ENCODE measurements around the gene TRIM65. TPM values are rescaled to one million over a fixed set of nuclear protein-coding genes. Genes with fewer than 3 reads are reported as not detected.

TRIM65 gene
- polyA plus RNA-seq, 3 donors, result 11.1 to 15.3 (median 11.7) TPM

- no peak overlapping the region for H3K27ac ChIP-seq (ENCODE audit: low read depth, low read length)
- 72 to 85% (median 83%) methylated on average over 25 of the region's 25 CpGs for WGBS, 3 donors
These were observed 48.9 kb downstream of the TRIM65 start for GRCh38 chr17:75847614-75848522.

GRCh38 chr17:75846692-75847613 lies 49.8 kb downstream of the TRIM65 start:
- 48 to 88% (median 83%) methylated on average over 34 of the region's 34 CpGs for WGBS, 3 donors
- H3K27ac ChIP-seq (ENCODE audit: low read depth, low read length), result no peak overlapping the region

- 59 to 73% (median 65%) methylated on average over 22 of the region's 22 CpGs for WGBS, 3 donors
- H3K27ac ChIP-seq (ENCODE audit: low read depth, low read length), result peak overlapping the region; percentile 21
These were observed 50.6 kb downstream of the TRIM65 start for GRCh38 chr17:75845933-75846691.

- peak overlapping the region; percentile 59 for H3K27ac ChIP-seq (ENCODE audit: low read depth, low read length)
- WGBS, 3 donors, result 23 to 27% (median 24%) methylated on average over 19 to 21 of the region's 21 CpGs
These were observed 51.6 kb downstream of the TRIM65 start for GRCh38 chr17:75845058-75845711.

GRCh38 chr17:75844530-75845057 lies 52.2 kb downstream of the TRIM65 start:
- WGBS, 3 donors, result 22 to 34% (median 28%) methylated on average over 11 to 14 of the region's 14 CpGs
- peak overlapping the region; percentile 59 for H3K27ac ChIP-seq (ENCODE audit: low read depth, low read length)

- H3K27ac ChIP-seq (ENCODE audit: low read depth, low read length), result peak within 1 kb of the TSS; percentile 59
- WGBS, 3 donors, result 48 to 63% (median 50%) methylated on average over 29 to 35 of the region's 35 CpGs
These were observed 52.9 kb downstream of the TRIM65 start, which contains the start of gene UNC13D for GRCh38 chr17:75843577-75844529. TSS of gene UNC13D (minus strand) at chr17:75844404. CDS start at chr17:75844337, 67 bp downstream.

GRCh38 chr17:75842963-75843576 lies 53.7 kb downstream of the TRIM65 start:
- 64 to 86% (median 73%) methylated on average over 22 of the region's 22 CpGs for WGBS, 3 donors
- H3K27ac ChIP-seq (ENCODE audit: low read depth, low read length), result no peak overlapping the region

GRCh38 chr17:75842411-75842810 lies 54.3 kb downstream of the TRIM65 start:
- 87 to 90% (median 90%) methylated on average over 17 to 18 of the region's 18 CpGs for WGBS, 3 donors
- no peak overlapping the region for H3K27ac ChIP-seq (ENCODE audit: low read depth, low read length)

GRCh38 chr17:75840799-75841164 lies 56.0 kb downstream of the TRIM65 start:
- no peak overlapping the region for H3K27ac ChIP-seq (ENCODE audit: low read depth, low read length)
- WGBS, 3 donors, result 71 to 89% (median 72%) methylated on average over 6 to 7 of the region's 7 CpGs

- WGBS, 3 donors, result 92 to 96% (median 94%) methylated on average over 33 to 36 of the region's 36 CpGs
- no peak overlapping the region for H3K27ac ChIP-seq (ENCODE audit: low read depth, low read length)
These were observed 56.6 kb downstream of the TRIM65 start for GRCh38 chr17:75839942-75840798.

Other genes with a start within 250 kb of the TRIM65 start
- 10 to 100 TPM; 11.1 to 18.6 (median 17.5) TPM for gene RECQL5, start 229.8 kb downstream of the TRIM65 start, polyA plus RNA-seq
- gene SAP30BP, start 229.6 kb downstream of the TRIM65 start, polyA plus RNA-seq, result 10 to 100 TPM; 41.9 to 83.0 (median 77.7) TPM
- 10 to 100 TPM in 2 of 3 donors, 1 to 10 TPM in 1; 8.0 to 18.9 (median 13.7) TPM for gene ITGB4, start 175.5 kb downstream of the TRIM65 start, polyA plus RNA-seq
- 10 to 100 TPM; 28.9 to 32.0 (median 29.0) TPM for gene GALK1, start 131.8 kb downstream of the TRIM65 start, polyA plus RNA-seq
- gene UNK, start 112.1 kb downstream of the TRIM65 start, polyA plus RNA-seq, result 10 to 100 TPM in 2 of 3 donors, 1 to 10 TPM in 1; 9.7 to 15.0 (median 13.9) TPM
- gene UNC13D, start 52.5 kb downstream of the TRIM65 start, polyA plus RNA-seq, result 10 to 100 TPM in 2 of 3 donors, 1 to 10 TPM in 1; 6.3 to 13.5 (median 10.1) TPM
- gene WBP2, start 41.6 kb downstream of the TRIM65 start, polyA plus RNA-seq, result 100 to 1,000 TPM in 2 of 3 donors, 10 to 100 TPM in 1; 85.0 to 162 (median 107) TPM
- 10 to 100 TPM; 12.7 to 32.6 (median 28.6) TPM for gene TRIM47, start 18.4 kb downstream of the TRIM65 start, polyA plus RNA-seq
- gene MRPL38, start 7.9 kb upstream of the TRIM65 start, polyA plus RNA-seq, result 10 to 100 TPM; 43.1 to 74.8 (median 48.1) TPM
- 1 to 10 TPM; 2.5 to 5.5 (median 3.8) TPM for gene FBF1, start 44.1 kb upstream of the TRIM65 start, polyA plus RNA-seq
- gene ACOX1, start 82.2 kb upstream of the TRIM65 start, polyA plus RNA-seq, result 10 to 100 TPM; 17.7 to 61.9 (median 19.8) TPM
- gene TEN1, start 82.3 kb upstream of the TRIM65 start, polyA plus RNA-seq, result 10 to 100 TPM; 25.2 to 42.6 (median 39.5) TPM
- gene CDK3, start 103.9 kb upstream of the TRIM65 start, polyA plus RNA-seq, result 10 to 100 TPM in 2 of 3 donors, 1 to 10 TPM in 1; 5.4 to 13.7 (median 13.0) TPM
- 1 to 10 TPM in 1 of 3 donors, under 1 TPM in 2; 0.34 to 1.2 (median 0.59) TPM for gene EVPL, start 130.4 kb upstream of the TRIM65 start, polyA plus RNA-seq
- gene SRP68, start 175.6 kb upstream of the TRIM65 start, polyA plus RNA-seq, result 10 to 100 TPM; 44.1 to 68.6 (median 49.5) TPM
- under 1 TPM; 0.21 to 0.25 (median 0.22) TPM for gene GALR2, start 177.8 kb upstream of the TRIM65 start, polyA plus RNA-seq
- 1 to 10 TPM; 1.3 to 3.2 (median 1.8) TPM for gene ZACN, start 182.2 kb upstream of the TRIM65 start, polyA plus RNA-seq
- 10 to 100 TPM; 30.1 to 54.3 (median 52.2) TPM for gene EXOC7, start 206.8 kb upstream of the TRIM65 start, polyA plus RNA-seq
- gene FOXJ1, start 244.3 kb upstream of the TRIM65 start, polyA plus RNA-seq, result under 1 TPM in 2 of 3 donors, not detected in 1; 0.13 to 0.54 TPM

Measured in adipose tissue (tissue), 3 donors.